GM12801 (cell line): Measurements from ENCODE around the gene DES.

Experiments used
- CTCF ChIP-seq: IDR thresholded peaks from one replicate; pipeline ENCODE4 v1.5.1; 2011; ENCODE audit warnings: control low read depth; ENCODE audit not compliant: insufficient read length; ENCODE audit errors: extremely low read depth

DES gene

GRCh38 chr2:219443697-219444023 is 25.5 kb downstream of the DES start:
- no peak for TF ChIP-seq CTCF

- no peak for TF ChIP-seq CTCF
Measured at GRCh38 chr2:219444566-219445091, 26.5 kb downstream of the DES start.

- TF ChIP-seq CTCF = no peak
Measured at GRCh38 chr2:219445220-219445640, 27.1 kb downstream of the DES start.

GRCh38 chr2:219446101-219446504 is 27.9 kb downstream of the DES start:
- TF ChIP-seq CTCF = no peak

GRCh38 chr2:219446689-219447088 is 28.5 kb downstream of the DES start:
- TF ChIP-seq CTCF = no peak

GRCh38 chr2:219447242-219448098 is 29.3 kb downstream of the DES start:
- no peak for TF ChIP-seq CTCF

GRCh38 chr2:219448099-219448775 is 30.1 kb downstream of the DES start:
- no peak for TF ChIP-seq CTCF
